ENCODE measurements around the gene THADA.

Gene THADA

GRCh38 chr2:43445781-43446180, 150.1 kb downstream of the THADA start:
- no peak for DNase-seq (ENCODE audit: low read depth in 2 of 3, low spot score in 2 of 3)

GRCh38 chr2:43444989-43445645, 150.7 kb downstream of the THADA start:
- DNase-seq (ENCODE audit: low read depth in 2 of 3, low spot score in 2 of 3): no peak

GRCh38 chr2:43443282-43443681, 152.6 kb downstream of the THADA start:
- no peak for DNase-seq (ENCODE audit: low read depth in 2 of 3, low spot score in 2 of 3)

- DNase-seq (ENCODE audit: low read depth in 2 of 3, low spot score in 2 of 3): no peak
Measured at GRCh38 chr2:43441195-43441594, 154.6 kb downstream of the THADA start.

- DNase-seq (ENCODE audit: low read depth in 2 of 3, low spot score in 2 of 3): no peak
Measured at GRCh38 chr2:43438858-43439655, 156.8 kb downstream of the THADA start.

GRCh38 chr2:43438342-43438741, 157.5 kb downstream of the THADA start:
- no peak for DNase-seq (ENCODE audit: low read depth in 2 of 3, low spot score in 2 of 3)

DNA sequence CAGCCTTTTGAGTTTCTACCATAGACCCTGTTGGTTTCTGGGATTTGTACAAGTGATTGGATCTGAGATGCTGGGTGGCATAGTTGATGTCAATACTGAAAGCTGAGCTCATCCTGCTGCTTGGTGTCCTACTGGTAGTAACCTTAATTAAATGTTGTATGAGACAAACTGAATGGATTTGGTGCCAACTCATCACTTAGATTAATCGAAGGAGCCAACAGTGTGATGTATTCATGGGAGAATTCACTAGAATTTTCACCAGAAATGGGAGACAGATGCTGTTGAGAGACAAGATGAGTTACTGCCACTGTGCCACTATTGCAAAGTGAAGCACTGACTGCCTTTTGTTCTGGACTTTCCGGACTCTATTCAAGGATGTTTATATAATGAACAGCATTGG, 158.5 kb downstream of the THADA start:
- DNase-seq (ENCODE audit: low read depth in 2 of 3, low spot score in 2 of 3): no peak

- DNase-seq (ENCODE audit: low read depth in 2 of 3, low spot score in 2 of 3): no peak
Measured at GRCh38 chr2:43436431-43436830, 159.4 kb downstream of the THADA start.

GRCh38 chr2:43435746-43436145, 160.1 kb downstream of the THADA start:
- DNase-seq (ENCODE audit: low read depth in 2 of 3, low spot score in 2 of 3): no peak

- DNase-seq (ENCODE audit: low read depth in 2 of 3, low spot score in 2 of 3): no peak
Measured at GRCh38 chr2:43430489-43430888, 165.3 kb downstream of the THADA start.

DNA sequence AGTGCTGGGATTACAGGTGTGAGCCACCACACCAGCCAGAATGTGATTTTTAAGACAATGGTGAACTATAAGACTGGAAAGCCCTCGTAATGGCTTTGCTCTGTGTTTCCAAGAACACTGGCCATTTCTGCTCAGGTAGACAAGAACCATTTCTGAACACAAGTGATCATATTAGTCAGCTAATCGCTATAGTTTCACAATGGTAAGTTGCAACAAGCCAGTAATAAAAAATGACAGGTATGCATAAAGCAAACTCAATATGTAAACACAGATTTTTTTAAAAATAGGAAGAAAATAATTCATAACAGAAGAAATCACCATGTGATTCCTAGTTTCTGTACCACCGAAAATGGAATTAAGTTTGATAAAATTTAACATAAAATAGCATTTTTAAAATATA, 166.5 kb downstream of the THADA start:
- DNase-seq (ENCODE audit: low read depth in 2 of 3, low spot score in 2 of 3): no peak

DNA sequence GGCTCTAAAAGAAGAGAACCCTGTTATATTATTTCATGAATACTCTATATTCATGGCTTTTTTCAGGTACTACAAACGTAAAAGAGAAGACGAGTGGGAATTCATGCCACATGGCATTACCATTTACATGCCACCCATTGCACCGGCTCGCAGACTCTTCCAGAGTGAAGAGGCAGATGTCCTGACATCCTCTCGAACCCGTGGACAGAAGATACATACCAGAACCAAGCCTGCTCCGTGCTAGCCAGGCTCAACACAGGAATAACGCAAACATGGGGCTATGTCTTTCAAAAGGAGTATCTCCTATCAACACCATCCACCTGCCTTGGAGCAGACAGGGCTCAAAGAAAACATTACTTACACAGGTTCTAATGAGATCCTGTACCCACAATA, 168.8 kb downstream of the THADA start:
- DNase-seq (ENCODE audit: low read depth in 2 of 3, low spot score in 2 of 3): no peak

DNA sequence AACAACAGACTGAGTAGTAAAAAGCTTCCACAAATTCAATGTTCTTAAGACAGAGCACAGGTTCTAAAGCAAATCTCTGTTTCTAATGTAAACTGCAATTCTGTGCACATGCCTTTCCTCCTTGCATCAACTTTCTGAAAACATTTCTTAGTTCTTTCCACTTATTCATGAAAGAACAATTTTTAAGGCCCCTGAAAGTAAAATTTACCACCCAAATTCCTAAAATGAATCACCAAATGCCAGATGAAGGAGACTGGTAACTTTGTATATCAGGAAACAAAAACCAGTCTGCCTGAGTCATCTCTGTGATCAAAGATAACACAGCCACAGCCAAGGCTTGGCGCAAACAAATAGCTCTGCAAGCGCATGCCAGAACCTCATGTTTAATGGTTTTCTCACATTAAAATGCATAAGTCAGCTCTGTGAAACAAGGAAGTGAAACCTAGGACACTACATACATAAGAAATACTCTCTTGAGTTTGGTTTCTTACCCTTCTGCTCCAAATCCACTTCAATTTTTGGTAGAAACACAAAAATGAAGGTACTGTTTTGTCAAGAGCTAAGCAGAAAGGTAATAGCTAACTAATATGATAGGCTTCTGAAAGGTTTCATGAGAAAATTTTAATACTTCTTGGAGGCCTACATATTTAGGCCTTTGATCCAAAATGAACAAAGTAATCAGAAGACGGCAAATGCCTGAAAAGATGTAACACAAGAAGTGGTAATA, 169.4 kb downstream of the THADA start:
- peak in 2 of 3 experiments; percentile 27 to 36 for DNase-seq (ENCODE audit: low read depth in 2 of 3, low spot score in 2 of 3)

DNA sequence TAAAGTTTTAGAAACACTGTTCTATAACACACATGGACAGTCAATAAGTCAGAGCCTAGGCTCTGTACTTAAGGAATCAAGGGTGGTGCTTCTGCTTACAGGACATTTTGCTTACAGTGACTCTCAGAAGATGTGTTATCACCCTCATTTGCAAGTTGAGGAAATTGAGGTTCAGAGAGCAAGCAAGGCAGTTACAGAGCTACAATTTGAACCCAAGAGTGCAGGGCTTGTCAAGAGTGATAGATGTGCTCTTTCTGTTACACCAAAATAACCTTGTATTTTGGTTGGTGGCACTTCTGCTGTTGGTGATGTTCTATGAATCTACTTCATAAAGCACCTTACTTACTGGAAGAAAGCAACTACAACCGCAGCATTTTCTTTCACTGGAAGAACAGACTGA, 170.2 kb downstream of the THADA start:
- DNase-seq (ENCODE audit: low read depth in 2 of 3, low spot score in 2 of 3): no peak

DNA sequence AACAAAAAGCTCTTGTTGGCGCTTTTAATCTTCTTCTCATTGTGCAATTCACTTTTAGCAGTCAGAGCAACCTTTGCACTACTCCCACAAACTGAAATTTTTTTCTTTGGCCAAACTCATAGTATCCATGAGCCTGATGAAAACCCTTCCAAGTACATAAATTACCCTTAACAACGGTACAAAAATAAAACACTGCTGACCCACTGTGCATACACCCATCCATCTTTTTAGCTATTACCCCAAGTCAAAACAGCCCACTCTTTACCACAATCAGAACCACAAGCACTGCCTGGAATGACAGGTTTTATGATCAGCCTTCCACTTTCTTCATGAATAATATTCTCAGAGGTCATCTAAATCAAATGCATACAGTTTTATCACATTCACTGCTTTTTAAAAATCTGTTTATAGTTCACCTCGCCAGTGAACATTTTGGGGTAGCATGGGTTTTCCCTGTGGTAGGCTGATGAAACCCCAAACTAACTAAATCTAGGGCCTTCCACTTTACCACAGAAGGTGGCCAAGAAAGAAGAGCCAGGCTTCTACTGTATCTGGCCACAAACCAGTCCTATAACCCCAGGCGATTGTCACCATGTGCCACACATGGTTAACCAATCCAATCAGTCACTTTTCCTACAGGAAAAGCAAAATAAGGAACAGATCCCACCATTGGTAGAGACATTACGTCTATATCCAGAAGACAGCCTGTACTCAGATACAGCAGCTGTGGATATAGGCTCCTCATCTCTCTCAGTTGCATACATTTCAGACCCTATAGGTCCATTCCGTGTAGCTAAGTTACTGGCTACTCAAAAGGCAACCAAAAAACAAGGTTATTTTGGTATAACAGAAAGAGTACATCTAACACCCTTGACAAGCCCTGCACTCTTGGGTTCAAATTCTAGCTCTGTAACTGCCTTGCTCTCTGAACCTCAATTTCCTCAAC, 171.3 kb downstream of the THADA start:
- DNase-seq (ENCODE audit: low read depth in 2 of 3, low spot score in 2 of 3): no peak

DNA sequence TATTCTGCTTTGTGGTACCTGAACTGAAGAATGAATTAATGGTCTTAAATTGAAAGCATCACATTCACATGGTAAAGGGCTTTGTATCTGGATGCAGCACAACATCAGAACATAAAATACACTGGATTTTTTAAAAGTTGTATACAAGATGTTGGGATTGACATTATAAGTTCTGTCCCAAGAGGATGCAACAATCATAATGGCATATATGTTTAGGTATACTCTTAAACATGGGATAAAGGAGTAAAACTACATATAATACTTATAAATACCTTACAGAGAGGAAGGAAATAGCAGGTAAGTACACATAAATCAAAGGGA, 171.9 kb downstream of the THADA start:
- DNase-seq (ENCODE audit: low read depth in 2 of 3, low spot score in 2 of 3): no peak

DNA sequence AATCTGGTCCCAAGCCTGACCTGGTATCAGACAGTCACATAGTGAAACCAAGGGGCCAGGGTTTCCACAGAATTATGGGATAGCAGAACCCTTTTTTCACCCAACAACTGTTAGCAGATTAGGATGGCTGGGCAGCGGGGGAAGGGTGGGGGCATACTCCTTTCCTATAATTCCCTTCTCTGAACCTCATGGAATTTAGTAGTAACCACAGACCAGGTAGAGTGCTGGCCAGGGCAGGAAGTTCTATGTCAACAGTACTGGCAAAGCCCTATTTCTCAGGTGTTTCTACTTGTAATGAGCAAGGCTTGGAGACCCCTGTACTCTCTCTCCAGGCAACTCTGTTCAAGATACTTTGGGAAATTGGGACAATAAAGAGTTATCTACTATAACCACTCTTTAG, 174.6 kb downstream of the THADA start:
- DNase-seq (ENCODE audit: low read depth in 2 of 3, low spot score in 2 of 3): no peak

- DNase-seq (ENCODE audit: low read depth in 2 of 3, low spot score in 2 of 3): no peak
Measured at GRCh38 chr2:43420389-43420801, 175.4 kb downstream of the THADA start.

DNA sequence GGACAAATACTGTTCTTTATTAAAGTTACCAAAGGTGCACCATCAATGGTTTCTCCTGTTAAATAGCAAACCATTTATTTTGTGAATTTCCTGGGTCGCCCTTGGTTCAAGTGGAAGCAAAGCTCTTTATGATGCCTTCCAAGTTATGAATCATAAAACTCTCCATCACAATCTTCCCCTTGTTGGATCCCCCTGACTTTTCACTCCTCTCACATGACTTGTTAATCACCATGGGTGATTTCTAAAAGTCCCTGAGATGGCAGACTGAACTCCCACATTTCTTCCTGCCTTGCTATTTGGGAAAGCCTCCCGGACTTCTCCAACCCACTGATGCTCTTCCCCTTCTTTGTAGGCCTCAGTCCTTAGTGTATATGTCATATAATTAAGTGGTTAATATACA, 176.0 kb downstream of the THADA start:
- DNase-seq (ENCODE audit: low read depth in 2 of 3, low spot score in 2 of 3): no peak

DNA sequence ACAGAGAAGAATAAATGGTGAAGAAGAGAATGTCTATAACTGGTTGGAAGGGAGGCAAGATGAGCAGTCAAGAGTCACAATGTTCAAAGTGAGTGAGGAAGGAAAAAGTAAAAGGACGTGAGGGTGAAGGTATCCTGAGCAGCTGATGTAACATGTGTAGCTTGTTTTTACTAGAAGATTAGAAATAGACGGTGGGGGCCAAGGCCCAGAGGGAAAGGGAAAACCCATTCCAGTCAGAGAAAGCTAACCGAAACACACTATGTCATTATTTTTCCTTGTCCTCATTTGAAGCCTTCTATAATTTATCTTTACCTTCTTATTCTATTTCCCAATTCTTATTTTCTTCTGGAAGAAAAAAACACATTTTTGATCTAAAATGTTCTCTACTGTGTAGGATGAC, 176.6 kb downstream of the THADA start:
- DNase-seq (ENCODE audit: low read depth in 2 of 3, low spot score in 2 of 3): no peak

- no peak for DNase-seq (ENCODE audit: low read depth in 2 of 3, low spot score in 2 of 3)
Measured at GRCh38 chr2:43418680-43419079, 177.2 kb downstream of the THADA start.

Measured in activated CD8-positive, alpha-beta memory T cell treated with anti-CD3 and anti-CD28 coated beads for 48 hours (primary cell).